HL-60 (cell line): ENCODE measurements around the gene GMPR.
"Not testable (repeated sequence)": the region's sequence is repeated elsewhere in the genome, so short reads cannot be mapped to it uniquely, and the experiment has no call there.

Source experiments
- DNase-seq, 2 experiments: peaks; one replicate each; pipeline ENCODE4 v3.0.0-alpha.2; 2010 to 2020; ENCODE audit warnings: low read depth in 1 of 2, low spot score in 1 of 2
- H3K27ac ChIP-seq: fragments of 250-450 bp; sonication (Bioruptor Pico); replicated peaks from 2 replicates; pipeline ENCODE4 v1.5.1; 2020; ENCODE audit warnings: mild to moderate bottlenecking, moderate library complexity
- H3K27me3 ChIP-seq: fragments of 250-450 bp; sonication (Bioruptor Pico); 2 replicates; pipeline ENCODE4 v1.5.1; 2021; ENCODE audit warnings: mild to moderate bottlenecking, moderate library complexity; ENCODE audit not compliant: insufficient read depth, poor library complexity, severe bottlenecking
- H3K4me3 ChIP-seq: replicated peaks from 2 replicates; pipeline ENCODE4 v1.5.1; 2011; ENCODE audit warnings: mild to moderate bottlenecking, control low read depth, low read length; ENCODE audit not compliant: insufficient read depth
- GABPA ChIP-seq: IDR thresholded peaks from 2 replicates; pipeline ENCODE4 v1.6.1; 2012; ENCODE audit warnings: low read depth
- POLR2AphosphoS5 ChIP-seq: IDR thresholded peaks from 2 replicates; pipeline ENCODE4 v1.6.1; 2012; ENCODE audit warnings: low read depth
- SPI1 ChIP-seq: IDR thresholded peaks from 2 replicates; pipeline ENCODE4 v1.6.1; 2012; ENCODE audit warnings: low read depth, mild to moderate bottlenecking, borderline replicate concordance
- TF ChIP-seq, protein P1 (sequence below): IDR thresholded peaks from one replicate; pipeline ENCODE4 v1.5.1; 2011; ENCODE audit warnings: low read length, control low read depth, inconsistent platforms; ENCODE audit not compliant: insufficient read depth
- TF ChIP-seq, protein P2 (sequence below): IDR thresholded peaks from 2 replicates; pipeline ENCODE4 v1.6.1; 2012; ENCODE audit warnings: low read depth; ENCODE audit not compliant: insufficient replicate concordance

The GMPR gene

GRCh38 chr6:16265351-16266341 lies 27.3 kb downstream of the GMPR start:
- no peak for DNase-seq
- no peak for TF ChIP-seq GABPA
- TF ChIP-seq POLR2AphosphoS5: no peak
- TF ChIP-seq, protein P1, sequence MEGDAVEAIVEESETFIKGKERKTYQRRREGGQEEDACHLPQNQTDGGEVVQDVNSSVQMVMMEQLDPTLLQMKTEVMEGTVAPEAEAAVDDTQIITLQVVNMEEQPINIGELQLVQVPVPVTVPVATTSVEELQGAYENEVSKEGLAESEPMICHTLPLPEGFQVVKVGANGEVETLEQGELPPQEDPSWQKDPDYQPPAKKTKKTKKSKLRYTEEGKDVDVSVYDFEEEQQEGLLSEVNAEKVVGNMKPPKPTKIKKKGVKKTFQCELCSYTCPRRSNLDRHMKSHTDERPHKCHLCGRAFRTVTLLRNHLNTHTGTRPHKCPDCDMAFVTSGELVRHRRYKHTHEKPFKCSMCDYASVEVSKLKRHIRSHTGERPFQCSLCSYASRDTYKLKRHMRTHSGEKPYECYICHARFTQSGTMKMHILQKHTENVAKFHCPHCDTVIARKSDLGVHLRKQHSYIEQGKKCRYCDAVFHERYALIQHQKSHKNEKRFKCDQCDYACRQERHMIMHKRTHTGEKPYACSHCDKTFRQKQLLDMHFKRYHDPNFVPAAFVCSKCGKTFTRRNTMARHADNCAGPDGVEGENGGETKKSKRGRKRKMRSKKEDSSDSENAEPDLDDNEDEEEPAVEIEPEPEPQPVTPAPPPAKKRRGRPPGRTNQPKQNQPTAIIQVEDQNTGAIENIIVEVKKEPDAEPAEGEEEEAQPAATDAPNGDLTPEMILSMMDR: no peak
- no peak for TF ChIP-seq SPI1
- TF ChIP-seq, protein P2, sequence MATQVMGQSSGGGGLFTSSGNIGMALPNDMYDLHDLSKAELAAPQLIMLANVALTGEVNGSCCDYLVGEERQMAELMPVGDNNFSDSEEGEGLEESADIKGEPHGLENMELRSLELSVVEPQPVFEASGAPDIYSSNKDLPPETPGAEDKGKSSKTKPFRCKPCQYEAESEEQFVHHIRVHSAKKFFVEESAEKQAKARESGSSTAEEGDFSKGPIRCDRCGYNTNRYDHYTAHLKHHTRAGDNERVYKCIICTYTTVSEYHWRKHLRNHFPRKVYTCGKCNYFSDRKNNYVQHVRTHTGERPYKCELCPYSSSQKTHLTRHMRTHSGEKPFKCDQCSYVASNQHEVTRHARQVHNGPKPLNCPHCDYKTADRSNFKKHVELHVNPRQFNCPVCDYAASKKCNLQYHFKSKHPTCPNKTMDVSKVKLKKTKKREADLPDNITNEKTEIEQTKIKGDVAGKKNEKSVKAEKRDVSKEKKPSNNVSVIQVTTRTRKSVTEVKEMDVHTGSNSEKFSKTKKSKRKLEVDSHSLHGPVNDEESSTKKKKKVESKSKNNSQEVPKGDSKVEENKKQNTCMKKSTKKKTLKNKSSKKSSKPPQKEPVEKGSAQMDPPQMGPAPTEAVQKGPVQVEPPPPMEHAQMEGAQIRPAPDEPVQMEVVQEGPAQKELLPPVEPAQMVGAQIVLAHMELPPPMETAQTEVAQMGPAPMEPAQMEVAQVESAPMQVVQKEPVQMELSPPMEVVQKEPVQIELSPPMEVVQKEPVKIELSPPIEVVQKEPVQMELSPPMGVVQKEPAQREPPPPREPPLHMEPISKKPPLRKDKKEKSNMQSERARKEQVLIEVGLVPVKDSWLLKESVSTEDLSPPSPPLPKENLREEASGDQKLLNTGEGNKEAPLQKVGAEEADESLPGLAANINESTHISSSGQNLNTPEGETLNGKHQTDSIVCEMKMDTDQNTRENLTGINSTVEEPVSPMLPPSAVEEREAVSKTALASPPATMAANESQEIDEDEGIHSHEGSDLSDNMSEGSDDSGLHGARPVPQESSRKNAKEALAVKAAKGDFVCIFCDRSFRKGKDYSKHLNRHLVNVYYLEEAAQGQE: no peak
- Histone ChIP-seq H3K27ac (no peak overlapping the region), H3K4me3 (no peak overlapping the region), H3K27me3 (no peaks in the 10 kb centered on the region)

- H3K27me3 ChIP-seq: no peaks in the 10 kb centered on the region
- DNase-seq: no peak
- TF ChIP-seq SPI1 (no peak), POLR2AphosphoS5 (no peak), GABPA (no peak)
- TF ChIP-seq, protein P2: no peak
- TF ChIP-seq, protein P1: no peak
- no peak overlapping the region for H3K4me3 ChIP-seq
- H3K27ac ChIP-seq: no peak overlapping the region
Observed at GRCh38 chr6:16267428-16268263, 29.3 kb downstream of the GMPR start.

DNA sequence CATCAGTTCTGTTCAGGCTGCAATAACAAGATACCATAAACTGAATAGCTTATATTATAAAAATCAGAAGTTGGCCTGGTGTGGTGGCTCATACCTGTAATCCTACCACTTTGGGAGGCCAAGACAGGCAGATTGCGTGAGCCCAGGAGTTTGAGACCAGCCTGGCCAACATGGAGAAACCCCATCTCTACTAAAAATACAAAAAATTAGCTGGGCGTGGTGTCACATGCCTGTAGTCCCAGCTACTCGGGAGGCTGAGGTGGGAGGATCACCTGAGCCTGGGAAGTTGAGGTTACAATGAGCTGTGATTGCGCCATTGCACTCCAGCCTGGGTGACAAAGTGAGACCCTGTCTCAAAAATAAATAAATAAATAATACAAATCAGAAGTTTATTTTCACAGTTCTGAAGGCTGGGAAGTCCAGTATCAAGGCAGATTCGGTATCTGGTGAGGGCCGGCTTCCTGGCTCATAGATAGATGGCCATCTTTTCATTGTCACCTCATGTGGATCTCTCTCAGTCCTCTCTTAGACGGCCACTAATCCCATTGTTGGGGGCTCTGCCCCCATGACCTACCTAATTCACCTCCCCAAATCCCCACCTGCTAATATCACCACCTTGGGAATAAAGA lies 31.2 kb downstream of the GMPR start:
- not testable (repeated sequence) for H3K4me3 ChIP-seq, H3K27me3 ChIP-seq, DNase-seq, H3K27ac ChIP-seq
